ENCODE data around the gene ATP10A.

The ATP10A gene

DNA sequence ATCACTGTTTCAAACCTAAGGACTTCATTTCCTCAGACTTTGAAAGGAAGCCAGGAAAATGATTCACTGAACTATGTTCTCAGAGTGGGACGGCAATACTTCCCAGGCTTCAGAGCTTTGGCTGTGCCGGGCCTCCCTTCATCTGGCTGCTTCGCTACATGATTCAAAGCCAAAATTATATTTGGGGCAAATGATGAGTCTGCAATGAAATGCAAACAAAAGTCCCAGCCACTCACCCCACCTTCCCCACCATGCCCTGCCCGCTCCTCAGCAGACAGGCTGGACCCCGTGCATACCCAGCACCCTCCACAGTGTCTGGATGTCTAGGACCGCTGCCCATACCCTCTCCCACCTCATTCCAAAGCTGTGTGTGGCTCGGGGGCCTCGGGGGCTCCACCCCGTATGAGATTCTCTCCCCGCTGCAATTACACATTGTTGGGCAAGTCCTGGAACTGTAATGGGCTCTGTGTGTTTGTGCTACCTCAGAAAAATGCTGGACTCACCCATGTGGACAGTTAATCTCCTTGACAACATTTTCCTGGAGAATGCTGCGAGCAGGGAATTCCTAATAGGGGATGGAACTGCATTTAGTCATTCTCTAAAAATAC lies 32.2 kb downstream of the ATP10A start:
- no peak for DNase-seq (ENCODE audit: low read depth)
- TF ChIP-seq, protein P1, sequence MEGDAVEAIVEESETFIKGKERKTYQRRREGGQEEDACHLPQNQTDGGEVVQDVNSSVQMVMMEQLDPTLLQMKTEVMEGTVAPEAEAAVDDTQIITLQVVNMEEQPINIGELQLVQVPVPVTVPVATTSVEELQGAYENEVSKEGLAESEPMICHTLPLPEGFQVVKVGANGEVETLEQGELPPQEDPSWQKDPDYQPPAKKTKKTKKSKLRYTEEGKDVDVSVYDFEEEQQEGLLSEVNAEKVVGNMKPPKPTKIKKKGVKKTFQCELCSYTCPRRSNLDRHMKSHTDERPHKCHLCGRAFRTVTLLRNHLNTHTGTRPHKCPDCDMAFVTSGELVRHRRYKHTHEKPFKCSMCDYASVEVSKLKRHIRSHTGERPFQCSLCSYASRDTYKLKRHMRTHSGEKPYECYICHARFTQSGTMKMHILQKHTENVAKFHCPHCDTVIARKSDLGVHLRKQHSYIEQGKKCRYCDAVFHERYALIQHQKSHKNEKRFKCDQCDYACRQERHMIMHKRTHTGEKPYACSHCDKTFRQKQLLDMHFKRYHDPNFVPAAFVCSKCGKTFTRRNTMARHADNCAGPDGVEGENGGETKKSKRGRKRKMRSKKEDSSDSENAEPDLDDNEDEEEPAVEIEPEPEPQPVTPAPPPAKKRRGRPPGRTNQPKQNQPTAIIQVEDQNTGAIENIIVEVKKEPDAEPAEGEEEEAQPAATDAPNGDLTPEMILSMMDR (IDR thresholded peaks at IDR 0.05; ENCODE audit: control insufficient read depth, extremely low read depth, insufficient read depth), result no peak
- H3K4me3 ChIP-seq (ENCODE audit: low read depth, low read length), result no peak overlapping the region

DNA sequence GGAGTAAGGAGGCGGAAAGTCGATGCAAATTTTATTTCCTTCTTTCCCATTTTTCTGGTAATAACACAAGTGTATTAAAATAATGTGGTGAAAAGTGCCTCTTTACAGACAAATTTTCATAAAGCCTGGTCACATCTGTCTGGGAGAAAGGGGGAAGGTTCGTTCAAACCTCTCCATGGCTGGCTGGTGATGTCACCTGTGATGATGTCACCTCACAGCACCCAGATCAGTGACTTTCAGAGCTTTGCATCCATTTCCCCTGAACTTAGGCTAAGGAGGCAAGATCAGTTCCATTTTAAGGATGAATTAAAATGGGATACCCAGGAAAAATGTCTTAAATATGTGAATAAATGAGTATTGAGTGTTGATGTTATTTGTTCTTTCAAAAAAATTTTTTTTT lies 34.1 kb downstream of the ATP10A start:
- no peak for DNase-seq (ENCODE audit: low read depth)
- H3K4me3 ChIP-seq (ENCODE audit: low read depth, low read length), result no peak overlapping the region

DNA sequence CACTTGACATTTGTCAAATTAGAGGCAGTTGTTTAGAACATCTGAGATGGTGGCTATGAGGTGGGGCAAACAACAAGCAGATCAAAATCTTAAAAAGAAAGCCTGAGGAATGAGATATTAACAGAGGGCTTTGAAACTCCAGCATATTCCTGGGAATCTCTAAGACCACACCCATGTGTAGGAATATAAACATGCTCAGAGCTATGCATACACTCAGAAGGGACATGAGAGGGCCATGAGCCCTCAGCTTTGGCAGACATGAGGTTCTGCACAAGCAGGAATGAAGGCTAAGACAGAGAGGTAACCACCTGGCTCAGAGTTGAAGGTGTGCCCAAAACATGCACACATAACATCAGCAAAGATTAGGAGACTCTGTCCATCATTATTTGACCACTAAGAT lies 37.9 kb downstream of the ATP10A start:
- TF ChIP-seq, protein P1 (IDR thresholded peaks at IDR 0.05; ENCODE audit: control insufficient read depth, extremely low read depth, insufficient read depth), result no peak
- H3K4me3 ChIP-seq (ENCODE audit: low read depth, low read length), result no peak overlapping the region
- no peak for DNase-seq (ENCODE audit: low read depth)

More for the DNA sequence above, 34.1 kb downstream of the ATP10A start:
- TF ChIP-seq, protein P1 (IDR thresholded peaks at IDR 0.05; ENCODE audit: control insufficient read depth, extremely low read depth, insufficient read depth), result no peak

DNA sequence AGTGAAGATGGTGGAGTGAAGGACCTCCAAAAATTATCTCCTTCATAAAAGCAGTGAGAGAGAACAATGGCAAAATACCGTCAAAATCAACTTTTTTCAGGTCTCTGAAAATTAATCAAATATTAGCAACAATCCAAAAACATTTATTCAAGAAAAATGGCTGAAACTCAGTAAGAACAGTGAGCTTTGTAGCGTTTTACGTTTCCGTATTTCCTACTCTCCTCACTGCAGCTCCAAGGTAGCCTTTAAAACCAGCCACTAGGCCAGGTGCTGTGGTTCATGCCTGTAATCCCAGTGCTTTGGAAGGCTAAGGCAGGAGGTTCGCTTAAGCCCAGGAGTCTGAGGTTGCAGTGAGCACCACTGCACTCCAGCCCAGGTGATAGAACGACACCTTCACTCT lies 38.5 kb downstream of the ATP10A start:
- DNase-seq (ENCODE audit: low read depth), result no peak
- TF ChIP-seq, protein P1 (IDR thresholded peaks at IDR 0.05; ENCODE audit: control insufficient read depth, extremely low read depth, insufficient read depth), result no peak
- no peak overlapping the region for H3K4me3 ChIP-seq (ENCODE audit: low read depth, low read length)

DNA sequence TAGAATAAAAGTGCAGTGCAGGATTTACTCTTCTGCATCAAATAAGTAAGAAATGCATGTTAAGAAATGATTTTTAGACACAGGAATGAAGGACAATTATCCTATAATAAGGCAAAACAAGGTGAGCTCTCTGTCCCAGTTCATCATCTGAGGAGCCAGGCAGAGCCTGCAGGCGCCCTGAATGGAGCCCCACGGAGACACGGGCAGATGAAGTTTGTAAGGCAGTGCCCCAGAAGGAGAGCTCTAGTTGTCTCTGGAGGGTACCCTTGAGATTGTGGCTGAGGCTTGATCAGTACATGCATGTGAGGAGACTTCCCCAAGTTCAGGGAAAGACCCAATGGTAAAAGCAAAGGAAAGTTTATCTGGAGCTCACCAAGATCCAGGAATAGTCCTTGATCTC lies 50.3 kb downstream of the ATP10A start:
- H3K4me3 ChIP-seq (ENCODE audit: low read depth, low read length), result no peak overlapping the region
- DNase-seq (ENCODE audit: low read depth), result no peak
- TF ChIP-seq, protein P1 (IDR thresholded peaks at IDR 0.05; ENCODE audit: control insufficient read depth, extremely low read depth, insufficient read depth), result no peak

DNA sequence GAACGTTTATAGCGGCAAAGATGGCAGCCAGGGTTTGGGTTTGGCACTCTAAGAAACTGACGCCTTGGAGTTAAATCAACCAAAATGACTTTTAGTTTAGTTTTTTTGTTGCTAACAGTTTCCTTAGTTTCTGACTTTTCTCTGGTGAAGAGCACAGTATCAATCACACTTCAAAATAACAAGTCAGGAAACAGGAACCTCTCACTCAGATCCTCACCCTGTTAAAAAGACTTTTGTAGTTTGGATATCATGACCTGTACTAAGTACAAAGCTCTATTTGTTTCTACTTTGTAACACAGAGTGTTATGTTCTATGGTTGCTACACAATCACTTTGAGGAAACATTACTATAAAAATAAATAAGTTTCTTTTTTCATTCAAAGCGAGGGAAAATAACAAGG lies 51.1 kb downstream of the ATP10A start:
- no peak overlapping the region for H3K4me3 ChIP-seq (ENCODE audit: low read depth, low read length)
- TF ChIP-seq, protein P1 (IDR thresholded peaks at IDR 0.05; ENCODE audit: control insufficient read depth, extremely low read depth, insufficient read depth), result no peak

DNA sequence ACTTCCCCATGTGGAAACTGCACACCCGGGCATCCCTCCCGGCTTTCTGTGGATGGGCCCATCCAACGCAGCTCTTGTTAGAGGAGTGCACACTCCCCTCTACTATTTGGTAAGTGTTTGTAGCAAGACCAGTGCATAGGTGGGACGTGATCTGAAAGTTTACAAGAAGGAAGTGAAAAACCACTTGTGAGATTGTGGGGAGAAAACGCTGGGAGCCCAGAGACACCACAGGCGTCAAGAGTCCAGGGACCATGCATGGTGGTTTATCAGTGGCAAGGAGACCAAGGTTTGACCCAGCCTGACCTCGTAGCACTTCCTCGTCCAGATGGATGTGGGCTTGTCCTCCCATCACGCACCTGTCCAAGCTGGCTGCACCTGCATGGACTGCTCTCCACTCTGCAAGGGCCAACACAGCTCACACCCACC lies 51.6 kb downstream of the ATP10A start:
- no peak for DNase-seq (ENCODE audit: low read depth)
- TF ChIP-seq, protein P1 (IDR thresholded peaks at IDR 0.05; ENCODE audit: control insufficient read depth, extremely low read depth, insufficient read depth), result no peak
- no peak overlapping the region for H3K4me3 ChIP-seq (ENCODE audit: low read depth, low read length)

More for the DNA sequence above, 51.1 kb downstream of the ATP10A start:
- DNase-seq (ENCODE audit: low read depth), result no peak

Measured in LNCaP clone FGC (cell line).